HG03571 (cell line): ENCODE results near the gene OR52L1.

Source experiments
- ATAC-seq: cut with Tn5 transposase; IDR thresholded peaks from one replicate; pipeline ENCODE4 v1.9.1; 2021; ENCODE audit not compliant: unreplicated experiment

The OR52L1 gene

DNA sequence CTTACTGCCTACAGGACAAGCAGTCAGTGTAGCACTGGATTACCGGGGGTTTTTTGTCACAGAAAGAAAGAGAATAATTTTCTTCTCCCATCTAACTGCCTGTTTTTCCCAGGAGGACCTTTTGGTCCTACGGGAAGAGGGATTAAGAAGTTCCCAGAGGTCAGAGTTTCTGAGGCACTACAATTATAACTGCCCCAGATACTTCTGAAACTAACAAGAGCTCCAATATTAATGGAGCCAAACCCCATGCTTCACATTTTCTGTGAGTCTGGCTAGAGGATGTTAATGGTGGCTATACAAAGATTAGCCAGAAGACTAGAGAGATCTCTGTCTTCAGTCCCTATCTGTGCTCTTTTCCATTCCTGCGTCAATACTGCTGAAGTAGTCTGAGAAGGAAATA is 44.8 kb downstream of the OR52L1 start, which contains the start of gene OR56A3:
Gene OR56A3, plus strand, starts transcription at position 301 of the 400 bp plus-strand sequence. CDS start 5,096 bp downstream, outside the sequence.
- no peak for ATAC-seq

DNA sequence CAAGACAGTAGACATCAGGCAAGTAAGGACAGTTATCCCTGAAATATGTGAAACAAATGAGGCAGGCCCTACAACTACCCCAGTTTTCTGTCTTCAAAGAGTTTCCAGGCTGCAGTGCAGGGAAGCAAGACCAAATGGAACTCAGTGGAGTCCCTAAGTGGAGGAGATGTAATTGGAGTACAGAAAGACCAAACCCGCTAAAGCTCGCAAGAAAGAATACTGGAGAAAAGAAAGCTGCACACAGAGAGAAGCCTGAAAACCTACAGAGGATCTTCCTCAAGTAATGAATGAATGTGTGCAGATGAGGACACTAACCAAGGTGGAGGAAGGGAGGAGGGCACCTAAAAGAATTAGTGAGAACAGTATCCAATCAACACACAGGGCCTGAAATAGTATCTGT is 46.0 kb downstream of the OR52L1 start:
- no peak for ATAC-seq

DNA sequence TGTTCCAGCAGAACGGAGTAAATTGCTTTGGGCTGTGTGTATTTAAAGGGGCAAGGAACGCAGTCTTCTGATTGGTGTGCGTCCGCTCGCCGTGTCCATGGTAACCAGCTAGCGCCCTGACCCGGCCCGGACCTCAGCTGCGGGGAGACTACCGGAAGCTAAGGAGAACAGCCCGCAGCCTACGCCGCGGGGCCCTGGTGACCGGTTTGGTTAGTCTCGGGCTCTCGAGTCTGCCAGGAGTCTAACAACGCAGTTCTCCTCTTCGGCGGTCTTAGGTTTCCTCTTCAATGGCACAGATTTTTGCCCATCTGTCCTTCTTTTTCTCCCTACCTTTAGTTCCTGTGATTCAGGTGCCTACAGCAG is 48.2 kb downstream of the OR52L1 start:
- ATAC-seq: no peak

DNA sequence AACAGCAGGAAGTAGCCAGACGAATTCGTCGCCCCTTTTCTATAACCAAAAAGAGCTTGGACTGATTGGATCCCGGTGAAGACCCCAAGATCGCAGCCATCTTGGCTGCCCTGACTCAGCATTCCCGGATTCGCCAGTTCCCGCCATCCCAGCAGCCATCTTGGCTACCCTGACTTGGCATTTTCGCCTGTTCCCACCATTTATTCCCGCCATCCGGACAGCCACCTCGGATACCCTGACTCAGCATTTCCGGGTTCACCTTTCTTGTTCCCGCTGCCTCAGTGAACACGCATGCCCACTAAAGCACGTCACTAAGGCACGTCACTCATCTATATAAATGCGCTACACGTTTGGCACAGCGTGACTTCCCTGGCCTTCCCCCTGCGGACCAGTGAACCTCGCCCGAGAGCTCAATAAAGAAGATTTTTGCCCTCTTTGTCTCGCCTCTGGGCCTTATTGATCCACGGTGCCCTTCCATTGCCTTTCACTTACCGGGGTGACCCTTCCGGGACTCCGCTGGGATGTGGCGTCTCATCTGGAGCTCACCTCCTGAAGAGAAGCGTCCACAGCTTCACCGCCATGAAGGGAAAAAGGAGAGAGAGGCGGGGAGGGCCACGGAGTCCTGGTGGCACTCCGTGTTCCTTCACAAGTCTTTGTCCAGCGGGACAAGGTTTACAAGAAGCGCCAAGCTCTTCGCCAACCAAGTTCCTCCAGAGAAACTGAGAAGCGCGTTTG is 48.8 kb downstream of the OR52L1 start:
- ATAC-seq: no peak
